EL (cell line): Measurements from ENCODE around the gene NTN4.
A peak's percentile ranks its signal among the peaks of the same experiment; 100 is the strongest.
"Not testable (repeated sequence)": the region's sequence is repeated elsewhere in the genome, so short reads cannot be mapped to it uniquely, and the experiment has no call there.

Source experiments
- DNase-seq: peaks from one replicate; pipeline ENCODE4 v3.0.0-alpha.2; 2016

Gene NTN4

GRCh38 chr12:95796225-95796981 is 5.8 kb upstream of the NTN4 start:
- peak; percentile 39 for DNase-seq

DNA sequence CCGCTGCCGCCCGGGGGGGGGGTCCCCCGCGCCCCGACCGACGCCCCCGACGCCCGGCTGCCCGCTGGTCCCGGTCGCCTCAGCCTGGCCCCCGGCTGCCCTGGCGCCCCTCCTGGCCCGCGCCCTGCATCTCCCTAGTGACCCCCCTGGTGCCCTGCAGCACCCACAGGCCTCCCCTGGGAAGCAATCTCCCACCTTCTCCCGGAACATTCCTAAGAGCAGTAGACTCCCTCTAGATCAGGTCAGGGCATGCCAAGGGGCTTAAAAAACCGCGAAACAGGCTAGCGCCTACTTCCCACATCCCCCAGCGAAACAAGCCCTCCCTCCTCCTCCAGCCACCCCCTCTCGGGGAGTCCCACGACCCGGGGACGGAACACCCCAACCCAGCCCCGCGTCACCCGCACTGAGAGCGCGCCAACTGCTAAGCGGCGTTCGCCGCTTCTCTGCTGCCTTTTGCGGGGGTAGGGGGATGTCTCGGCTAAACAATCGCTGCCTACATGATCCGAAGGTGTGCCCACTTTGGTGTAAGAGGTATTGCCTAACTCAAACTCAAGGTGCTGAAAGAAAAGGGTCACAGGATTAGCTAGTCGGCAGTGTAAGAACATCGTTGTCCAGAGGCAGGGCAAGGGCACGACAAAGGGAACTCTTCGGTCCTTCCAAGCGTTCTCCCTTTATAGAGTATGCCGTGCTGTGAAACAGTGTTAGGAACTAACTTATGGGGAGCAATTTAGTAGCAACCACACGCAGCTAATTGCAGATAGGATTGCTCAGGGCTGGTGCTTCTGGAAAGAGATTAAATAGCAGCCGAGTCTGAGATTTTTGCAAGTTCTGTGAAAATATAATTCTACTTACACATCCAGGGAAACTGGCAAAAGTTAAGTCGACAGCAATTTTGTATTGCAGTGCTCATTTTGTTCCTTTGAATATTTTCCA is 619 bp upstream of the NTN4 start:
- peak; percentile 65 for DNase-seq

DNA sequence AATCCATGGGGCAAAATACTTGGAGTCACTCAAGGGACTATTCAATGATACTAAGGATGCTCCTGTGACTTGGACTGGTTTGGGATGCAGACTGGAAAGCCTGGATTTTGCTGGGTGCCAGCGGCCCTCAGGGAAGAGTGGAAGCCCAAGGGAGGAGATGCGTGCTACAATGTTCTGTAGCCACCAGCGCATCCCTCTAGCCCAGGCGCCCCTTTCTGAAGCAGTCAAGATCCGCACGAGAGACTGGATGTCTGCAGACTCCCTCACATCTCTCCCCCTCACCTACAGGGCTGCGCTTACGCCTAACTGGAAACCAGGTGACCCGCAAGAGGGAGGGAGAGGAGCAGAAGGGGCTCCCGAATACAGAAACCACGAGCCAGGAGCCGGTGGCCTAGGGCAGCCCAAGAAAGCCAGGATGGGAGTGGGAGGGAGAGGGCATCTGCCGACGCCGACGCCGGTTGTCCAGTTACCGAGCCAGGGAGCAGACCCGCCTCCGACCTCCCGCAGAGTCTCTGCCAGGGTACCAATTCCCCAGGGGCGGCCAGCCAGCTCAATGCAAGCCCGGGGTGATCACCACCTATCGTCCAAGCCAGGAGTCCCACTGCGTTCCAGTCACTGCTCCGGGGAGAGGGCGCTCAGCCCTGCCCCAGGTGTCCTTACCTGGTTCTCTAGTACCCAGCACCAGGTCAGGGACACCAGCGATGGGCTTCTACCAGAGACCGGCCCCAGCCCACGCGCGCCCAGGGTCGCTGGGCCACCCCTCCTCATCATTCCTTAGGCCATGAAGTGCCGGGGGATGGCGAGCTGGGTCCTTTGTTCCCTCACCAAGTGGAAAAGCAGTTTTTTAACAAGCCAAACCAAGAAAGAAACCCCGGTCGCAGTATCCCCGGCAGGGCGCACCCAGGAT is 1.2 kb downstream of the NTN4 start:
- DNase-seq, result peak; percentile 62

DNA sequence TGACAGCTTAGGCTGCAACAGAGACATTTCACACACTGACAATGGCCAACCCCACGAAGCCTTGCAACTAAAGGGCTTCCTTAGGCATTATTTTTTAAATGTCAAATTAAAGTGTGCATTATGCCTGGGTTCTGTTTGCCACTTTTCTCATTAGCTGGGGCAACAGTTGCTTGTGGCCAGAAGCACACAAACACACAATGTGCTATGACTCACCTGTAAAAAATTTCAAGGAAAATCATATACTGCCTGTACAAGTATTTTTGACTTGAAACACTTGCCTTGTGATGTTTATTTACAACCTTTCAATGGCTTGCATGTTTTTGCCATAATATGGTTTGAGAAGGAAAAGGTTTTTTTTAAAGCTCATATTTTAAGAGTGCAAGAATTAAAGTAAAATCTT is 1.9 kb downstream of the NTN4 start:
- peak; percentile 72 for DNase-seq

DNA sequence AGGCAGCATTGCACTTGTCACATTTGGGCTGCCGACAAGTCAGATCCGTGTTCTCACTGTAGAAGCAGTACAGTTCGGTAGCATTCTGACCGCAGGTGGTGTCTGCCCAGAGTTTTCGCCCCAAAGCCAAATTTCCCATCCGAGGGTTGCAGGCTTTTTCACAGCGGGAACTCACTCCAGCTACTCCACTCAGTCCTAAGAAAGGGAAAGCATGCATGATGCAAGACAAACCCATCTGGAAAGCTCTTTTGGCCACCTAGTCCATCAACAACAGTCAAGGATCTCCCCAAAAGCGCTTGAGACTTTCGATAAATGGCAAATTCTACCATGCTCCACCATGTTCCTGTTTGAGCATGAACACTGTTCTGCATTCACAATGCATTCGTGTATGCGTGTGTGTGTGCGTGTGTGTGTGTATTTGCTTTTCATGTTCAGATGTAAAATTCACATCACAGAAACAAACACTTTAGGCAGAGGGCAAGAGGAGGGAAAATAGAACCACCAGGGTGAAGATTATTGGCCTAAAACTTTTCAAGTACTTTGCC is 3.2 kb downstream of the NTN4 start:
- DNase-seq, result peak; percentile 25

GRCh38 chr12:95784915-95785314 is 5.6 kb downstream of the NTN4 start:
- DNase-seq, result peak; percentile 36

DNA sequence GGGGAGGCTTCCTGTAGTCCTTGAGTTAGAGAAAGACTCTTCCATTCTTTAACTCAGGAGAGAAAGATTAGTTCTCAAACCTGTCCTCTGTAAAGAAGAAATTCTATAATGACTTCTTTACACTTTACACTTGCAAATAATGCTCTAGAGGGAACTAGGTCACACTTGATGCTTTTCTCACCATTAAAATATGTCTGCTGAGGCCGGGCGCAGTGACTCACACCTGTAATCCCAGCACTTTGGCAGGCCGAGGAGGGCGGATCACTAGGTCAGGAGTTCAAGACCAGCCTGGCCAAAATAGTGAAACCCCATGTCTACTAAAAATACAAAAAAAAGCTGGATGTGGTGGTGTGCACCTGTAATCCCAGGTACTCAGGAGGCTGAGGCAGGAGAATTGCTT is 6.3 kb downstream of the NTN4 start:
- DNase-seq, result peak; percentile 78

- not testable (repeated sequence) for DNase-seq
Measured at GRCh38 chr12:95775466-95775865, 15.1 kb downstream of the NTN4 start.

DNA sequence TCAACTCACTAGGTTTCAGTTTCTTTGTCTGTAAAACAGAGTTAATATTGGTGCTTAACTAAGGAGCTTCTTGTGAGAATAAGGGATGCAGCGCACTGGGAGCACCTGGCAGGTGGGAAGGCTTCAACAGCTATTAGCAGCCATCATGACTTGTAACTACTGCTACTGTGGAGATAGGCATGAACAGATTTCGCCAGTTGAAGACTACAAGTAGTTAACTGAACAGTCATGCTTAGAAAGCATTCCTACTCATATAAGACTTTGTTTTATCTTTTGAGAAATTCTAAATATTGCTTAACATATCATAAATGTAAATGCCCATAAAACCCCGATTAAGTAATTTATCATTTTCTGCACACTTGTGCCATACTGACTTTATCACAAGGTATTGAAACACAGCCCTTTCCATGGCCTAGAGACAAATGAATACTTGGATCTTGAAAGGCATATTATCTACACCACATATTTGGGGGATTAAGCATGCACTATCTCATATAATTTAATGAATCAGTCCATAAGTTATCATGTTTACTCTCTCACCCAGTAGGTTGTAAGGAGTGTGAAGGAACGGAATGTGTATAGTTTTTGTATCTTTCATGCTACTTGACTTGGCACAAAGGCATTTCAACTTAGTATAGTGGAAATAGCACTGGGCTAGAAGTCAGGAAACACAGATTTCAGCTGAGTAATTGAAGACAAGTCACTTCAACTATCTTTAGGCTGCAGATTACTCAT is 16.1 kb downstream of the NTN4 start:
- DNase-seq, result peak; percentile 75

DNA sequence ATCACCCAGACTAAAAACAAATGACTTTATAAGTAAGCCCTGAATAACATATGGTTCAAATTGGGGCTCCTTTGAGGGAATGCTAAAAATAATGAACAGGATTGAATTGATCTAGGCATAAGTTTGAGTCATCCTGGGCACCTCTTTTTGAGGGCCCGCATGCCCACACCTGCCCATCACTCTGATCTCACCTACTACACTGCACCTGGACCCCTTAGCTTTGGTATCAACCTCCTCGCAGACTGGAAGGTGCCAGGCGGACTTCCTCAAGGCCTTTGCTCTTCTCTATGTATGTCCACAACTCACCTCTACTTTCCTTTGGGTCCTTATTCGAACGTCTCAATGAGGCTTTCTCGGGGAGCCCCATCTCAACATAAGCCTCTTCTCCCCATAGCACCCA is 17.2 kb downstream of the NTN4 start:
- DNase-seq, result no peak

DNA sequence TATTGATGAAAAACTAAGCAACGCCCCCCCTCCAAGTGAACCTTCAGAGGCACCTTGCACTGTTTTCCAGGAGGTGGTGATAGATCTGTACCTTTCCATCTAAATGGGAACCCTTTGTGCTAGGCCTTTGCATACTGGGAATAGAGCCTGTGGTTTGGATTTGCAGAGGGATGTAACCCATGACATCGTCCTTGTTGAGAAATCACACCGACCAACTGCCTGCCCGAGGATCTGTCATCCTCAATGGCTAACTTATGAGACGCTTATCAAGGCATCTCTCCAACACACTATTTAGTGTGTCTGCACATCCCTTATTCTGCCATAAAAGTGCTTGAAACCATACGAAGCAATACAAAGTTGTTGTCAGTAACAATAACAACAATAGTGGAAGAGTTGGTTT is 22.9 kb downstream of the NTN4 start:
- DNase-seq, result peak; percentile 60

- peak; percentile 54 for DNase-seq
Measured at GRCh38 chr12:95766356-95767019, 24.1 kb downstream of the NTN4 start.

DNA sequence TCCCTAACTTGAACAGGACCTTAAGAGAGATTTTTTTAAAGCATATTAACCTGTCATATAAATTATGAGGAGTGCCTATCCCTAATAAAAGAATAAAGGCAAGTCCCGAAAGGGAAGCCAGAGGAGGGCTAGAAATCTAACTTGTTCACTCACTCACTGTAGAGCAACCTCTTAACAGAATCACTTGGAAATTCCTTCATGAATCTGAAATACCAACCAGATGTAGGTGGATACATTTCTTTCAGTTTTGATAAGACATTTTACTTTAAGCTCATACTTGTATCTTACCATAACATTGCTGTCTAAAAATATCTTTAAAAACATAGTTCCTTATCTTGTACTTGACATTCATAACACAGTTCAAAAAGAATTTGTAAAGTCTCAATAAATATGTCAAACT is 25.7 kb downstream of the NTN4 start:
- no peak for DNase-seq

DNA sequence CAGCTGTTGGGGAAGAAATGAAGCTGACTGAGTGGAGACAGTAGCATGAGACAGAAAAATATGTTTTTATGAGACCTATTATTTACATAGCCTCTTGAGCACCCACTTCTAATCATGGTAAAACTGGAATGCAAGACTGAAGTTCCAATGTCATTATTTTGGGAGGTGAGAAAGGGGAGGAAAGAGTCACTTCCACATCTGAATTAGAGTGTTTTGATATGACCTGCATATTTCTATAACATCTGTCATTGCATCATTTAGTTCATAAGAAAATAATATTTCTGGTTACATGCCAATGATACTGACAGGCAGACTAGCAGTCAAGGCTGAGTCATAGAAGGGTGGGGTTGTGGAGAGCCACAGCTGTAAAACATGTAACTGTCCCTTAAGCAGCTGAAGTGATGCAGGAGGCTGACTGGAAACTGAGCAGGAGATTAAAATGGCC is 26.7 kb downstream of the NTN4 start:
- peak; percentile 90 for DNase-seq

GRCh38 chr12:95762123-95762785 is 28.3 kb downstream of the NTN4 start:
- no peak for DNase-seq

DNA sequence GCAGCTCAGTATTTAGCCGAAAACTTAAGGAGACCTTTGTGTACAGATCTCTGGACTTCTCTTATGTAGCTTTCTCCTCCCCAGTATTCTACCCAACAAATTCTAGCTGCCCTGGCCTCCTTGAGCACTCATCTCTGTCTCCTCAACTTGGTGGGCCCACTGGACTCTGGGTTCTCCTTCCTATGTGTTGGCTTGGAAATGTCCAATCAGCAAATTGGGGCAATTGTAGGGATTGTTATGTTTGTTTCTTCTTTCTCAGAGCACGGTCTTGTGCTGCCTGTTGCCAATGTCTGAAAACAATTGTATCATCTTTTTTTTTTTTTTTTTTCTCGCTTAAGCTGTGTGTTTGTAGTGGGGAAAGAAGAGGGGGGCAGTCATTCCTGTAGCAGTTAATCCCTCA is 30.2 kb downstream of the NTN4 start:
- DNase-seq, result no peak

GRCh38 chr12:95759718-95760117 is 30.8 kb downstream of the NTN4 start:
- no peak for DNase-seq

DNA sequence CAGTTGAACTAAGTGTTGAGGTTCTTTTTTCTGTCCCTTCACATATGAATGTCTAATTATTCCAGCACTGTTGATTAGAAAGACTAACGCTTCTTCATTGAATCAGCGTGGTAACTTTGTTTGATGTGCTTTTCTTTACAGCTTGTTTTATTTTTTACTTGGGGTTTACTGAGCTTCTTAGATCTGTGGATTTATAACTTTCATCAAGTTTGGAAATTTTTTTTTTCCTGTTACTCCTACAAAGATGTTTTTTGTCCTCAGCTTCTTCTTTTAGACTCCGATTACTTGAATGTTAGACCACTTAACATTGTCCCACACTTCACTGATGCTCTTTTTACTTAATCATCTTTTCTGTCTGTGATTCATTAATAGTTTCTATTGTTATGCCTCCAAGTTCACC is 31.5 kb downstream of the NTN4 start:
- DNase-seq, result no peak

DNA sequence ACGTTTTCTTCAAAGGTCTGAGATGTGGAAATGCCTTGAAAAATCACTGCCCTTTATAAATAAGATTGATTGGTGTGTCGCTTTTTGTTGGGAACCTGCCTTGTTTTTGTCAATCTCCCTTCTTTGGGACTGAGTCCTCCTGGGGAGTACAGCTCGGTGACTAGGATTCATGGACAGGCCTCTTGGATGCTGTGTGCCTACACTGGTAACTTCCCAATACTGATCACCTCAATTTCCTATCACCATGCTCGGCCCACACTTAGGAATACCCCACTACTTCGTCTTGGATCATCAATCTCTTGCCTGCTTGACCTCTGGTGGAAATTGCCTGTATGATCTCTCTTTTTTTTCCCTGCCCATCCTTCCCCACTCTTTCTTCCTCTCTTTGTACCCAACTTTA is 34.2 kb downstream of the NTN4 start:
- DNase-seq, result no peak

- DNase-seq, result no peak
Measured at GRCh38 chr12:95755261-95755865, 35.2 kb downstream of the NTN4 start.
